Transverse colon (tissue), 4 donors: ENCODE measurements around the gene VNN1. TPM values are rescaled to one million over a fixed set of nuclear protein-coding genes. Genes with fewer than 3 reads are reported as not detected.
"Not testable (repeated sequence)": the region's sequence is repeated elsewhere in the genome, so short reads cannot be mapped to it uniquely, and the experiment has no call there.

Source experiments
- DNase-seq: peaks from one replicate; pipeline ENCODE4 v3.0.0-alpha.2; 2019
- H3K27ac ChIP-seq, 4 donors: fragments of 200-600 bp; sonication (generic); 2 replicates each; pipeline ENCODE4 v1.5.1; 2016 to 2018; ENCODE audit warnings: inconsistent platforms in 4 of 4
- H3K27me3 ChIP-seq: fragments of 200-600 bp; sonication (generic); 2 replicates; pipeline ENCODE4 v1.5.1; 2017; ENCODE audit warnings: inconsistent platforms
- H3K36me3 ChIP-seq, 4 donors: fragments of 200-600 bp; sonication (generic); 2 replicates each; pipeline ENCODE4 v1.5.1; 2017 to 2019; ENCODE audit warnings: inconsistent platforms in 4 of 4
- H3K4me1 ChIP-seq, 4 donors: fragments of 200-600 bp; sonication (generic); 2 replicates each; pipeline ENCODE4 v1.5.1; 2017 to 2020; ENCODE audit warnings: inconsistent platforms in 4 of 4
- H3K4me3 ChIP-seq, 4 donors: fragments of 200-600 bp; sonication (generic); 1 replicate in 1 of 4; 2 replicates in 3 of 4; pipeline versions ENCODE4 v1.5.1 to v1.6.1; 2017 to 2019; ENCODE audit warnings: inconsistent platforms in 4 of 4
- H3K9me3 ChIP-seq, 2 donors: fragments of 200-600 bp; sonication (generic); 2 replicates each; pipeline ENCODE4 v1.5.1; 2017 to 2019; ENCODE audit warnings: inconsistent platforms in 2 of 2
- EP300 ChIP-seq: sonication (generic); formaldehyde crosslinking; IDR thresholded peaks from one replicate; pipeline ENCODE4 v1.6.1; 2017; ENCODE audit warnings: antibody characterized with exemption, low read depth
- POLR2A ChIP-seq: fragments of 450-650 bp; IDR thresholded peaks from one replicate; pipeline ENCODE4 v1.6.1; 2016; ENCODE audit warnings: antibody characterized with exemption, mild to moderate bottlenecking, moderate library complexity
- POLR2AphosphoS5 ChIP-seq, 3 donors: sonication (generic); formaldehyde crosslinking; IDR thresholded peaks; one replicate each; pipeline ENCODE4 v1.6.1; 2016; ENCODE audit warnings: antibody characterized with exemption in 3 of 3
- WGBS, 2 donors: methylation state at CpG; one replicate each; pipeline ENCODE4 v1.1.5; 2018; ENCODE audit warnings: low coverage in 1 of 2; 5-methylcytosine and 5-hydroxymethylcytosine counted together
- in situ Hi-C, 4 donors: fragments of 200-750 bp; cut with MboI; loops; one replicate each; pipeline versions ENCODE4 v1.15.0 to v1.15.1; 2017; ENCODE audit warnings: low sequenced_read_pairs in 3 of 4, low pct_ligation_motif_present in 1 of 4, low pct_unique_long_range_greater_than_20kb in 1 of 4
- intact Hi-C: fragments of 100-400 bp; cut with DNase I; formaldehyde crosslinking; loops from one replicate; pipeline ENCODE4 v1.15.1; 2023; ENCODE audit warnings: low total_unique reads
- total RNA-seq, 4 donors: library from RNA; depleted of rRNA; stranded (reverse); fragments of >200 nt; gene quantifications; one replicate each; pipeline ENCODE4 v1.1.0, GENCODE V29; 2016
- TF ChIP-seq, protein P1 (sequence below), 5 experiments: fragments of 200-600 bp in 3 of 5; fragments of 450-650 bp in 2 of 5; sonication (generic) in 3 of 5; IDR thresholded peaks; 1 replicate in 2 of 5; 2 replicates in 3 of 5; pipeline ENCODE4 v1.5.1; 2016 to 2017; ENCODE audit warnings: antibody characterized with exemption in 5 of 5, inconsistent platforms in 3 of 5, mild to moderate bottlenecking in 2 of 5, moderate library complexity in 1 of 5

The VNN1 gene
- total RNA-seq, 4 donors from 2014 or later, result 0.75 to 39.5 (median 2.1) TPM; not detected in 1

DNA sequence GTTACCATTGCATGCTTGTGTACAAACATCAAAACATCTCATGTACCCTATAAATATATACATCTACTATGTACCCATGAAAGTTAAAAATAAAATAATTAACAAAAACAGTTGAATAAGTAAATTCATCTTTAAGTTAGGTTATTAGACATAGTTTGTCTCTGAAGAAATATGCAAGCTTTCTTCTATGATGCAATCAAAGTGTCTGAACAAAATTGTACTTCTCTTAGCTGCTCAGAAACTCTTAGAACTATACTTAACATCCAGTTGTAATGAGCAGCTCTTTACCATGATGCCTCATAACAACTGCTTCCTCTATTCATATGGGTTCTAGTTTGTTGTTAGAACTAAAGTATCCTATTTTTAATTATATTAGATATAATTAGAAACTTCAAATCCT is 5.9 kb downstream of the VNN1 start:
- Histone ChIP-seq H3K36me3 (no peaks in the 10 kb centered on the region), H3K27ac (no peak overlapping the region), H3K27me3 (no peaks in the 10 kb centered on the region), H3K4me3 (no peak overlapping the region), H3K9me3 (no peaks in the 10 kb centered on the region), H3K4me1 (no peaks in the 10 kb centered on the region)
- no peak for DNase-seq
- in situ Hi-C loops, result no loop called here
- TF ChIP-seq EP300 (no peak), POLR2AphosphoS5 (IDR thresholded peaks at IDR 0.05) (no peak), POLR2A (no peak)
- TF ChIP-seq, protein P1, sequence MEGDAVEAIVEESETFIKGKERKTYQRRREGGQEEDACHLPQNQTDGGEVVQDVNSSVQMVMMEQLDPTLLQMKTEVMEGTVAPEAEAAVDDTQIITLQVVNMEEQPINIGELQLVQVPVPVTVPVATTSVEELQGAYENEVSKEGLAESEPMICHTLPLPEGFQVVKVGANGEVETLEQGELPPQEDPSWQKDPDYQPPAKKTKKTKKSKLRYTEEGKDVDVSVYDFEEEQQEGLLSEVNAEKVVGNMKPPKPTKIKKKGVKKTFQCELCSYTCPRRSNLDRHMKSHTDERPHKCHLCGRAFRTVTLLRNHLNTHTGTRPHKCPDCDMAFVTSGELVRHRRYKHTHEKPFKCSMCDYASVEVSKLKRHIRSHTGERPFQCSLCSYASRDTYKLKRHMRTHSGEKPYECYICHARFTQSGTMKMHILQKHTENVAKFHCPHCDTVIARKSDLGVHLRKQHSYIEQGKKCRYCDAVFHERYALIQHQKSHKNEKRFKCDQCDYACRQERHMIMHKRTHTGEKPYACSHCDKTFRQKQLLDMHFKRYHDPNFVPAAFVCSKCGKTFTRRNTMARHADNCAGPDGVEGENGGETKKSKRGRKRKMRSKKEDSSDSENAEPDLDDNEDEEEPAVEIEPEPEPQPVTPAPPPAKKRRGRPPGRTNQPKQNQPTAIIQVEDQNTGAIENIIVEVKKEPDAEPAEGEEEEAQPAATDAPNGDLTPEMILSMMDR (IDR thresholded peaks at IDR 0.05), result no peak
- intact Hi-C loops, result no loop called here

DNA sequence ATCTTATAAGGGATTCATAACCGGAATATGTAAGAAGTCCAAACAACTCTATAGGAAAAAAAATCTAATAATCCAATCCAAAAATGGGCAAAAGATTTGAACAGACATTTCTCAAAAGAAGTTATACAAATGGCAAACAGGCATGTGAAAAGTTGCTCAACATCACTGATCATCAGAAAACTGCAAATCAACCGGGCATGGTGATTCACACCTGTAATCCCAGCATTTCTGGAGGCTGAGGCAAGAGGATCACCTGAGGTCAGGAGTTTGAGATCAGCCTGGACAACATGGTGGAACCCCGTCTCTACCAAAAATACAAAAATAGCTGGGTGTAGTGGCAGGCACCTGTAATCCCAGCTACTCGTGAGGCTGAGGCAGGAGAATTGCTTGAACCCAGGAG is 7.1 kb downstream of the VNN1 start:
- in situ Hi-C loops, H3K27ac ChIP-seq, H3K4me1 ChIP-seq, H3K36me3 ChIP-seq, intact Hi-C loops, DNase-seq, H3K27me3 ChIP-seq, H3K9me3 ChIP-seq, H3K4me3 ChIP-seq: not testable (repeated sequence)
- WGBS, 2 donors, result 86 to 88% methylated on average over 3 to 4 of the region's 4 CpGs

DNA sequence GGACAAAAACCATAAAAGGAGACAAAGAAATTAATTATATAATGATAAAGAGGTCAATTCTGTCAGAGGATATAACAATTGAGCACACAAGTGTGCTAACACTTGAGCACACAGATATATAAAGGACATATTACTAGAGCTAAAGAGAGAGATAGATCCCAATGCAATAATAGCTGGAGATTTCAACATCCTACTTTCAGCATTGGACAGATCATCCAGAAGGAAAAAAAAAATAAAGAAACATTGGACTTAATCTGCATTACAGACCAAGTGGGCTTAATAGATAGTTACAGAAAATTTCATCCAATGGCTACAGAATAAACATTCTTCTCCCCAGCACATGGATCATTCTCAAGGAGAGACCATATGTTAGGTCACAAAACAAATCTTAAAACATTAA is 9.9 kb downstream of the VNN1 start:
- intact Hi-C loops (no loop called here), in situ Hi-C loops (no loop called here)
- Histone ChIP-seq H3K36me3 (no peaks in the 10 kb centered on the region), H3K9me3 (no peaks in the 10 kb centered on the region), H3K4me1 (no peaks in the 10 kb centered on the region), H3K27me3 (no peaks in the 10 kb centered on the region), H3K4me3 (no peak overlapping the region), H3K27ac (no peak overlapping the region)
- no peak for DNase-seq
- TF ChIP-seq, protein P1 (IDR thresholded peaks at IDR 0.05), result no peak

DNA sequence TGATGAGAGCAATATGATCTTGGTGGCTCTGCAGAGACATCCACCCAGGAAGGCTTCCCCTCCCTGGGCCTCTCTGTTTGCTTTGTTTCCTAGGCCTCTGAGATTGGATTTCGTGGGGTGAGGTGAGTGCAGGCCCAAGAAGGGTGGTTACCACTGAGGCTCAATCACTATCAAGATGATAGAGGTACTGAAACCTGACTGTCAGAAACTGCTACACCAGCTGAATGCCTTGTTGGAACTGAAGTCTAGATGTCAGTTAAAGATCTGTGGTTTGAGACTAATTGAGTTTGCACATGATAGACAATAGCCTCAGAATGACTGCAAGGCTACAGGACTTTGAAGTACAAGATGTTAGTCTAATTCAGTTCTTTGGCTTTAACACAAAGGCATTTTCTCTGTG is 15.2 kb downstream of the VNN1 start:
- in situ Hi-C loops (no loop called here), intact Hi-C loops (no loop called here)
- WGBS, 2 donors, result 31 to 33% methylated on average over 1 of the region's 1 CpG
- Histone ChIP-seq H3K27ac (no peak overlapping the region), H3K27me3 (no peaks in the 10 kb centered on the region), H3K9me3 (peaks cover 0 to 6% of the 10 kb centered on the region in 2 donors), H3K36me3 (no peaks in the 10 kb centered on the region), H3K4me3 (no peak overlapping the region), H3K4me1 (no peaks in the 10 kb centered on the region)
- no peak for DNase-seq
- TF ChIP-seq, protein P1 (IDR thresholded peaks at IDR 0.05), result no peak
- TF ChIP-seq POLR2A, result no peak
- TF ChIP-seq EP300, result no peak
- no peak for TF ChIP-seq POLR2AphosphoS5 (IDR thresholded peaks at IDR 0.05)

DNA sequence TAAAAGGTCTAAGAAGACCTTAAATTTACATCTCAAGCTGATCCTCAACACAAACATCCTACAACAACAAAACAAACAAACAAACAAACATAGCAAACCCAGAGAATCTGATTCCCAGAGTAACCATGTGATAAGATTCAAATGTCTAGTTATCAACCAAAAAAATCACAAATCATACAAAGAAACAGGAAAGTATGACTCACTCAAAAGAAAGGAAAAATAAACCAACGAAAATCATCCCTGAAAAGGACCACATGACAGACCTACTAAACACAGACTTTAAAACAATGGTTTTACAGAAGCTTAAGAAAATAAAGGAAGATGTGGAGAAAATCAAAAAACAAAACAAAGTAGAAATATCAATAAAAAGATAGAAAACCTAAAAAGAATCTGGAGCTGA is 18.1 kb downstream of the VNN1 start:
- no peak for DNase-seq
- Histone ChIP-seq H3K36me3 (no peaks in the 10 kb centered on the region), H3K9me3 (peaks cover 0 to 6% of the 10 kb centered on the region in 2 donors), H3K4me1 (no peaks in the 10 kb centered on the region), H3K27me3 (no peaks in the 10 kb centered on the region), H3K27ac (no peak overlapping the region), H3K4me3 (no peak overlapping the region)
- intact Hi-C loops (no loop called here), in situ Hi-C loops (no loop called here)
- TF ChIP-seq, protein P1 (IDR thresholded peaks at IDR 0.05), result no peak
- no peak for TF ChIP-seq POLR2A
- no peak for TF ChIP-seq EP300
- no peak for TF ChIP-seq POLR2AphosphoS5 (IDR thresholded peaks at IDR 0.05)
- WGBS, 2 donors, result 0 to 29% methylated on average over 1 of the region's 1 CpG
